Tibial nerve (tissue), 4 donors: ENCODE results near the gene TMEM178B. TPM values are rescaled to one million over a fixed set of nuclear protein-coding genes. Genes with fewer than 3 reads are reported as not detected.

Experiments
- DNase-seq, 2 donors: peaks; one replicate each; pipeline ENCODE4 v3.0.0-alpha.2; 2019; ENCODE audit warnings: low spot score in 2 of 2
- H3K27ac ChIP-seq, 4 donors: fragments of 200-600 bp; sonication (generic) in 3 of 4; one replicate each; pipeline ENCODE4 v1.5.1; 2017 to 2019; ENCODE audit warnings: mild to moderate bottlenecking in 1 of 4
- H3K27me3 ChIP-seq, 2 donors: fragments of 200-600 bp; sonication (generic) in 1 of 2; one replicate each; pipeline versions ENCODE4 v1.5.1 to v1.6.0; 2017 to 2019
- H3K36me3 ChIP-seq, 3 donors: fragments of 200-600 bp; sonication (generic); one replicate each; pipeline ENCODE4 v1.5.1; 2018 to 2019
- H3K4me1 ChIP-seq, 4 donors: fragments of 200-600 bp; sonication (generic) in 3 of 4; one replicate each; pipeline ENCODE4 v1.5.1; 2017 to 2019
- H3K4me3 ChIP-seq, 4 donors: fragments of 200-600 bp; sonication (generic) in 3 of 4; one replicate each; pipeline ENCODE4 v1.5.1; 2017 to 2019; ENCODE audit warnings: mild to moderate bottlenecking in 1 of 4, moderate library complexity in 1 of 4
- H3K9me3 ChIP-seq, 4 donors: fragments of 200-600 bp; sonication (generic) in 3 of 4; one replicate each; pipeline ENCODE4 v1.5.1; 2017 to 2019
- EP300 ChIP-seq, 2 donors: sonication (generic); formaldehyde crosslinking; IDR thresholded peaks; one replicate each; pipeline ENCODE4 v1.6.1; 2017; ENCODE audit warnings: antibody characterized with exemption in 2 of 2, mild to moderate bottlenecking in 1 of 2
- POLR2A ChIP-seq, 2 donors: fragments of 450-650 bp; IDR thresholded peaks; one replicate each; pipeline ENCODE4 v1.6.1; 2017; ENCODE audit warnings: antibody characterized with exemption in 2 of 2, mild to moderate bottlenecking in 2 of 2, moderate library complexity in 2 of 2
- whole genome bisulfite sequencing, 2 donors: methylation state at CpG; one replicate each; pipeline ENCODE4 v1.1.5; 2018; 5-methylcytosine and 5-hydroxymethylcytosine counted together
- total RNA-seq, 4 donors: library from RNA; depleted of rRNA; stranded (reverse); fragments of >200 nt; gene quantifications; one replicate each; pipeline ENCODE4 v1.1.0, GENCODE V29; 2016
- TF ChIP-seq, protein P1 (sequence below), 5 experiments: fragments of 200-600 bp in 3 of 5; fragments of 450-650 bp in 2 of 5; sonication (generic) in 3 of 5; IDR thresholded peaks; one replicate each; pipeline ENCODE4 v1.5.1; 2016 to 2019; ENCODE audit warnings: antibody characterized with exemption in 5 of 5, mild to moderate bottlenecking in 3 of 5, moderate library complexity in 2 of 5

The TMEM178B gene
- total RNA-seq, 4 donors from 2014 or later: 0.30 to 0.78 (median 0.53) TPM

- Histone ChIP-seq H3K4me1 (no peaks in the 10 kb centered on the region), H3K9me3 (no peaks in the 10 kb centered on the region), H3K27me3 (no peaks in the 10 kb centered on the region), H3K27ac (no peak overlapping the region), H3K4me3 (no peak overlapping the region), H3K36me3 (no peaks in the 10 kb centered on the region)
- TF ChIP-seq POLR2A (IDR thresholded peaks at IDR 0.05) (no peak), EP300 (IDR thresholded peaks at IDR 0.05) (no peak)
- TF ChIP-seq, protein P1, sequence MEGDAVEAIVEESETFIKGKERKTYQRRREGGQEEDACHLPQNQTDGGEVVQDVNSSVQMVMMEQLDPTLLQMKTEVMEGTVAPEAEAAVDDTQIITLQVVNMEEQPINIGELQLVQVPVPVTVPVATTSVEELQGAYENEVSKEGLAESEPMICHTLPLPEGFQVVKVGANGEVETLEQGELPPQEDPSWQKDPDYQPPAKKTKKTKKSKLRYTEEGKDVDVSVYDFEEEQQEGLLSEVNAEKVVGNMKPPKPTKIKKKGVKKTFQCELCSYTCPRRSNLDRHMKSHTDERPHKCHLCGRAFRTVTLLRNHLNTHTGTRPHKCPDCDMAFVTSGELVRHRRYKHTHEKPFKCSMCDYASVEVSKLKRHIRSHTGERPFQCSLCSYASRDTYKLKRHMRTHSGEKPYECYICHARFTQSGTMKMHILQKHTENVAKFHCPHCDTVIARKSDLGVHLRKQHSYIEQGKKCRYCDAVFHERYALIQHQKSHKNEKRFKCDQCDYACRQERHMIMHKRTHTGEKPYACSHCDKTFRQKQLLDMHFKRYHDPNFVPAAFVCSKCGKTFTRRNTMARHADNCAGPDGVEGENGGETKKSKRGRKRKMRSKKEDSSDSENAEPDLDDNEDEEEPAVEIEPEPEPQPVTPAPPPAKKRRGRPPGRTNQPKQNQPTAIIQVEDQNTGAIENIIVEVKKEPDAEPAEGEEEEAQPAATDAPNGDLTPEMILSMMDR (IDR thresholded peaks at IDR 0.05): no peak
- WGBS, 2 donors: 70 to 77% methylated on average over 10 of the region's 10 CpGs
- DNase-seq: no peak
Measured at GRCh38 chr7:141184532-141185190, 110.8 kb downstream of the TMEM178B start.

GRCh38 chr7:141185369-141185967 is 111.6 kb downstream of the TMEM178B start:
- no peaks in the 10 kb centered on the region for H3K4me1 ChIP-seq
- no peak for DNase-seq
- 75 to 78% methylated on average over 14 of the region's 14 CpGs for WGBS, 2 donors
- H3K27me3 ChIP-seq: no peaks in the 10 kb centered on the region
- H3K27ac ChIP-seq: no peak overlapping the region
- H3K4me3 ChIP-seq: no peak overlapping the region
- TF ChIP-seq, protein P1 (IDR thresholded peaks at IDR 0.05): no peak
- TF ChIP-seq POLR2A (IDR thresholded peaks at IDR 0.05) (no peak), EP300 (IDR thresholded peaks at IDR 0.05) (no peak)
- H3K9me3 ChIP-seq: no peaks in the 10 kb centered on the region
- H3K36me3 ChIP-seq: no peaks in the 10 kb centered on the region

- Histone ChIP-seq H3K4me1 (no peaks in the 10 kb centered on the region), H3K27me3 (no peaks in the 10 kb centered on the region), H3K9me3 (peaks cover 0 to 5% (median 0%) of the 10 kb centered on the region in 4 donors), H3K27ac (no peak overlapping the region), H3K4me3 (no peak overlapping the region), H3K36me3 (no peaks in the 10 kb centered on the region)
- DNase-seq: no peak
- TF ChIP-seq POLR2A (IDR thresholded peaks at IDR 0.05) (no peak), EP300 (IDR thresholded peaks at IDR 0.05) (no peak)
- TF ChIP-seq, protein P1 (IDR thresholded peaks at IDR 0.05): no peak
- 53% methylated on average over 4 of the region's 4 CpGs for WGBS, 2 donors
Measured at GRCh38 chr7:141189231-141189630, 115.4 kb downstream of the TMEM178B start.

GRCh38 chr7:141190495-141190894 is 116.6 kb downstream of the TMEM178B start:
- H3K4me1 ChIP-seq: no peaks in the 10 kb centered on the region
- no peaks in the 10 kb centered on the region for H3K36me3 ChIP-seq
- H3K27ac ChIP-seq: no peak overlapping the region
- TF ChIP-seq POLR2A (IDR thresholded peaks at IDR 0.05): no peak
- TF ChIP-seq, protein P1 (IDR thresholded peaks at IDR 0.05): no peak
- no peak for TF ChIP-seq EP300 (IDR thresholded peaks at IDR 0.05)
- peaks cover 0 to 15% (median 0%) of the 10 kb centered on the region in 4 donors for H3K9me3 ChIP-seq
- H3K4me3 ChIP-seq: no peak overlapping the region
- 67 to 93% methylated on average over 5 of the region's 5 CpGs for whole genome bisulfite sequencing, 2 donors
- no peaks in the 10 kb centered on the region for H3K27me3 ChIP-seq
- DNase-seq: no peak

DNA sequence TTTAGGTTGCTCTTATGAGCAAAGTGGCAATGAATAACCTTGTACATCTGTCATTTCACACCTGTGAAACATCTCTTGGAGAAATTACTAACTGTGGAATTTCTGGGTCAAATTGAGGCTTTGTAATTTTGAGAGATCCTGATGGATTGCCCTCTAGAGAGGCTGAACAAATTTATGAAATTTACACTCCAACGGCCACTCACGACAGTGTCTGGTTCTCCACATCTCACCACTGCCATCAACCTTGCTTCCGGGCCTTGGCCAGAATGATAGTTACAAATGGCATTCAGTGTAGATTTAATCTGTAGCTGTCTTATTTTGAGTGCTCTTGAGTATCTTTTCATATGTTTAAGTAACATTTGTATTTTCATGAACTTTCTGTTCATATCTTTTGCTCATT is 117.4 kb downstream of the TMEM178B start:
- TF ChIP-seq POLR2A (IDR thresholded peaks at IDR 0.05) (no peak), EP300 (IDR thresholded peaks at IDR 0.05) (no peak)
- TF ChIP-seq, protein P1 (IDR thresholded peaks at IDR 0.05): no peak
- H3K4me1 ChIP-seq: no peaks in the 10 kb centered on the region
- 92% methylated on average over 3 of the region's 3 CpGs for WGBS, 2 donors

More for the DNA sequence above, 117.4 kb downstream of the TMEM178B start:
- Histone ChIP-seq H3K36me3 (no peaks in the 10 kb centered on the region), H3K4me3 (no peak overlapping the region), H3K27ac (no peak overlapping the region), H3K27me3 (no peaks in the 10 kb centered on the region), H3K9me3 (peaks cover 0 to 18% (median 0%) of the 10 kb centered on the region in 4 donors)
- no peak for DNase-seq
